A549 (cell line): ENCODE results near the gene KCTD4.

Experiments
- CBX2 ChIP-seq: fragments of 200-600 bp; sonication (generic); IDR thresholded peaks from 2 replicates; pipeline ENCODE4 v1.6.1; 2016; ENCODE audit warnings: low read depth, mild to moderate bottlenecking, borderline replicate concordance
- CEBPB ChIP-seq, 2 experiments: fragments of >200 bp in 1 of 2; sonication (Bioruptor Twin) in 1 of 2; formaldehyde crosslinking in 1 of 2; IDR thresholded peaks; 2 replicates each; pipeline ENCODE4 v1.6.1; 2012 to 2016
- EP300 ChIP-seq, 2 experiments: fragments of >200 bp; sonication (Bioruptor Twin); formaldehyde crosslinking; IDR thresholded peaks; 2 replicates in 1 of 2; 3 replicates in 1 of 2; pipeline ENCODE4 v1.6.1; 2016 to 2017
- HDAC2 ChIP-seq: fragments of 200-600 bp; sonication (generic); IDR thresholded peaks from 2 replicates; pipeline ENCODE4 v1.6.1; 2016
- POLR2A ChIP-seq: IDR thresholded peaks from 2 replicates; pipeline ENCODE4 v1.6.1; 2012; ENCODE audit warnings: mild to moderate bottlenecking, low read length
- POLR2AphosphoS2 ChIP-seq: conservative IDR thresholded peaks from 2 replicates; pipeline ENCODE4 v1.6.1; 2012; ENCODE audit warnings: low read length, improper control_type of control experiment, inconsistent platforms
- RAD21 ChIP-seq, 2 experiments: fragments of >200 bp in 1 of 2; sonication (Bioruptor Twin) in 1 of 2; formaldehyde crosslinking in 1 of 2; IDR thresholded peaks in 1 of 2; conservative IDR thresholded peaks in 1 of 2; 2 replicates in 1 of 2; 3 replicates in 1 of 2; pipeline ENCODE4 v1.6.1; 2012 to 2018; ENCODE audit warnings: inconsistent platforms in 1 of 2
- RFX5 ChIP-seq: fragments of 450-650 bp; IDR thresholded peaks from 2 replicates; pipeline ENCODE4 v1.7.1; 2014; ENCODE audit warnings: antibody characterized with exemption, mild to moderate bottlenecking, moderate library complexity
- SMC3 ChIP-seq: fragments of >200 bp; sonication (Bioruptor Twin); formaldehyde crosslinking; IDR thresholded peaks from 3 replicates; pipeline ENCODE4 v1.6.1; 2018; ENCODE audit warnings: inconsistent platforms
- TF ChIP-seq, protein P1 (sequence below): fragments of >200 bp; sonication (Bioruptor Twin); formaldehyde crosslinking; IDR thresholded peaks from 3 replicates; pipeline ENCODE4 v1.5.1; 2016
- TF ChIP-seq, protein P2 (sequence below): IDR thresholded peaks from 2 replicates; pipeline ENCODE4 v1.6.1; 2012
- TF ChIP-seq, protein P3 (sequence below): IDR thresholded peaks from 2 replicates; pipeline ENCODE4 v1.6.1; 2012; ENCODE audit warnings: low read depth, borderline replicate concordance

DNA sequence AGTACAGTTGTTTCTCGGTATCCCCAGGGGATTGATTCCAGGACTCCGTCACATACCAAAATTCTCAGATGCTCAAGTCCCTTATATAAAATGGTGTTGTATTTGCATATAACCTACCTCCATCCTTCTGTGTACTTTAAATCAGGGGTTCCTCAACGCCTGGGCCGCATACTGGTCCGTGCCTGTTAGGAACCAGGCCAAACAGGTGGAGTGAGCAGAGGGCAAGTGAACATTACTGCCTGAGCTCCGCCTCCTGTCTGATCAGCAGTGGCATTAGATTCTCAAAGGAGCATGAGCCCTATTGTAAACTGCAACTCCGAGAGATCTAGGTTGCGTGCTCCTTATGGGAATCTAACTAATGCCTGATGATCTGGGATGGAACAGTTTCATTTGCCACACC lies 42.2 kb upstream of the KCTD4 start:
- TF ChIP-seq, protein P1, sequence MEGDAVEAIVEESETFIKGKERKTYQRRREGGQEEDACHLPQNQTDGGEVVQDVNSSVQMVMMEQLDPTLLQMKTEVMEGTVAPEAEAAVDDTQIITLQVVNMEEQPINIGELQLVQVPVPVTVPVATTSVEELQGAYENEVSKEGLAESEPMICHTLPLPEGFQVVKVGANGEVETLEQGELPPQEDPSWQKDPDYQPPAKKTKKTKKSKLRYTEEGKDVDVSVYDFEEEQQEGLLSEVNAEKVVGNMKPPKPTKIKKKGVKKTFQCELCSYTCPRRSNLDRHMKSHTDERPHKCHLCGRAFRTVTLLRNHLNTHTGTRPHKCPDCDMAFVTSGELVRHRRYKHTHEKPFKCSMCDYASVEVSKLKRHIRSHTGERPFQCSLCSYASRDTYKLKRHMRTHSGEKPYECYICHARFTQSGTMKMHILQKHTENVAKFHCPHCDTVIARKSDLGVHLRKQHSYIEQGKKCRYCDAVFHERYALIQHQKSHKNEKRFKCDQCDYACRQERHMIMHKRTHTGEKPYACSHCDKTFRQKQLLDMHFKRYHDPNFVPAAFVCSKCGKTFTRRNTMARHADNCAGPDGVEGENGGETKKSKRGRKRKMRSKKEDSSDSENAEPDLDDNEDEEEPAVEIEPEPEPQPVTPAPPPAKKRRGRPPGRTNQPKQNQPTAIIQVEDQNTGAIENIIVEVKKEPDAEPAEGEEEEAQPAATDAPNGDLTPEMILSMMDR = no peak
- no peak for TF ChIP-seq RAD21 (conservative IDR thresholded peaks at IDR 0.05 in 1 of 2, IDR thresholded peaks at IDR 0.05 in 1 of 2)
- TF ChIP-seq, protein P2, sequence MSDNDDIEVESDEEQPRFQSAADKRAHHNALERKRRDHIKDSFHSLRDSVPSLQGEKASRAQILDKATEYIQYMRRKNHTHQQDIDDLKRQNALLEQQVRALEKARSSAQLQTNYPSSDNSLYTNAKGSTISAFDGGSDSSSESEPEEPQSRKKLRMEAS = no peak
- no peak for TF ChIP-seq CEBPB (IDR thresholded peaks at IDR 0.05)
- TF ChIP-seq RFX5 = no peak
- TF ChIP-seq HDAC2 = no peak
- no peak for TF ChIP-seq POLR2AphosphoS2
- TF ChIP-seq CBX2 = no peak
- no peak for TF ChIP-seq EP300 (IDR thresholded peaks at IDR 0.05)
- TF ChIP-seq, protein P3, sequence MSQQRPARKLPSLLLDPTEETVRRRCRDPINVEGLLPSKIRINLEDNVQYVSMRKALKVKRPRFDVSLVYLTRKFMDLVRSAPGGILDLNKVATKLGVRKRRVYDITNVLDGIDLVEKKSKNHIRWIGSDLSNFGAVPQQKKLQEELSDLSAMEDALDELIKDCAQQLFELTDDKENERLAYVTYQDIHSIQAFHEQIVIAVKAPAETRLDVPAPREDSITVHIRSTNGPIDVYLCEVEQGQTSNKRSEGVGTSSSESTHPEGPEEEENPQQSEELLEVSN = no peak
- TF ChIP-seq SMC3 = no peak
- TF ChIP-seq POLR2A = no peak
